Spleen (tissue), 7 donors: ENCODE data around the gene TSHZ2.

Experiments
- POLR2A ChIP-seq, 3 donors: fragments of 450-650 bp; IDR thresholded peaks; one replicate each; pipeline ENCODE4 v1.5.1; 2017; ENCODE audit warnings: antibody characterized with exemption in 3 of 3, mild to moderate bottlenecking in 1 of 3
- TF ChIP-seq, protein P1 (sequence below), 11 experiments: fragments of 200-600 bp in 7 of 11; fragments of 450-650 bp in 4 of 11; sonication (generic) in 4 of 11; IDR thresholded peaks in 8 of 11; conservative IDR thresholded peaks in 3 of 11; 1 replicate in 7 of 11; 2 replicates in 4 of 11; pipeline versions ENCODE4 v1.4.0 to v1.8.0; 2016 to 2021; ENCODE audit warnings: antibody characterized with exemption in 11 of 11, inconsistent platforms in 4 of 11, mild to moderate bottlenecking in 1 of 11
- donor health status: DM: no; HTN: no; CAD: no; lungs with moderate emphysema.
- donor health status: DM: no; HTN: no; CAD: no.
- donor health status: DM: no; HTN: no; CAD: no.

DNA sequence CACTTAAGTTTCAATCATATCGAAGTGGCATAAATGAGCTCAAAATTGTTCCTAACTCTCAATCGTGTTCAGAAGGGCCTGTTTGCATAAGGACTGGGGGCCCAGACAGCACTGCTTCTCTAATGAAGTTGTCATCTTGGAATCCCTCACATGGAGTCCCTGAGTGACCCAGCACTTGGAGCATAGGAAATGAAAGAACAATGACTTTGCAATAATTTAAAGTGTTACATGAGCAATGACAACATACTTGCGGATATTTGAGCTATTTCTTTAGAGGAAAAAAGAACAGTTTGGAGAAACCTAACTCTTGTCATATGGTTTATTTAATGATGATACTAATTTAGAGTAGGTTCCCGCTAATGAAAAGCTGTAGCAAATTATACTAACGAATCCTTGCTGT, 239.9 kb downstream of the TSHZ2 start:
- TF ChIP-seq, protein P1, sequence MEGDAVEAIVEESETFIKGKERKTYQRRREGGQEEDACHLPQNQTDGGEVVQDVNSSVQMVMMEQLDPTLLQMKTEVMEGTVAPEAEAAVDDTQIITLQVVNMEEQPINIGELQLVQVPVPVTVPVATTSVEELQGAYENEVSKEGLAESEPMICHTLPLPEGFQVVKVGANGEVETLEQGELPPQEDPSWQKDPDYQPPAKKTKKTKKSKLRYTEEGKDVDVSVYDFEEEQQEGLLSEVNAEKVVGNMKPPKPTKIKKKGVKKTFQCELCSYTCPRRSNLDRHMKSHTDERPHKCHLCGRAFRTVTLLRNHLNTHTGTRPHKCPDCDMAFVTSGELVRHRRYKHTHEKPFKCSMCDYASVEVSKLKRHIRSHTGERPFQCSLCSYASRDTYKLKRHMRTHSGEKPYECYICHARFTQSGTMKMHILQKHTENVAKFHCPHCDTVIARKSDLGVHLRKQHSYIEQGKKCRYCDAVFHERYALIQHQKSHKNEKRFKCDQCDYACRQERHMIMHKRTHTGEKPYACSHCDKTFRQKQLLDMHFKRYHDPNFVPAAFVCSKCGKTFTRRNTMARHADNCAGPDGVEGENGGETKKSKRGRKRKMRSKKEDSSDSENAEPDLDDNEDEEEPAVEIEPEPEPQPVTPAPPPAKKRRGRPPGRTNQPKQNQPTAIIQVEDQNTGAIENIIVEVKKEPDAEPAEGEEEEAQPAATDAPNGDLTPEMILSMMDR (IDR thresholded peaks at IDR 0.05 in 8 of 11, conservative IDR thresholded peaks at IDR 0.05 in 3 of 11), result no peak
- TF ChIP-seq POLR2A (IDR thresholded peaks at IDR 0.05), result no peak
